HG02885 (cell line): ENCODE measurements around the gene PTCHD1.

Experiments
- ATAC-seq: cut with Tn5 transposase; IDR thresholded peaks from one replicate; pipeline ENCODE4 v1.9.1; 2021; ENCODE audit warnings: mild to moderate bottlenecking; ENCODE audit not compliant: unreplicated experiment, poor library complexity

The PTCHD1 gene

GRCh38 chrX:23344238-23344903 lies 9.7 kb downstream of the PTCHD1 start:
- no peak for ATAC-seq

- no peak for ATAC-seq
Measured at GRCh38 chrX:23344904-23345271, 10.2 kb downstream of the PTCHD1 start.

- ATAC-seq = no peak
Measured at GRCh38 chrX:23356189-23356588, 21.5 kb downstream of the PTCHD1 start.

- no peak for ATAC-seq
Measured at GRCh38 chrX:23364416-23364815, 29.8 kb downstream of the PTCHD1 start.

GRCh38 chrX:23365541-23365940 lies 30.9 kb downstream of the PTCHD1 start:
- no peak for ATAC-seq

- no peak for ATAC-seq
Measured at GRCh38 chrX:23366914-23367313, 32.3 kb downstream of the PTCHD1 start.

GRCh38 chrX:23369027-23369426 lies 34.4 kb downstream of the PTCHD1 start:
- ATAC-seq = no peak

- no peak for ATAC-seq
Measured at GRCh38 chrX:23372220-23372902, 37.7 kb downstream of the PTCHD1 start.

GRCh38 chrX:23373129-23373804 lies 38.6 kb downstream of the PTCHD1 start:
- ATAC-seq = no peak

- ATAC-seq = no peak
Measured at GRCh38 chrX:23374291-23374690, 39.6 kb downstream of the PTCHD1 start.

GRCh38 chrX:23376581-23376980 lies 41.9 kb downstream of the PTCHD1 start:
- no peak for ATAC-seq

GRCh38 chrX:23380581-23380980 lies 45.9 kb downstream of the PTCHD1 start:
- no peak for ATAC-seq

- ATAC-seq = no peak
Measured at GRCh38 chrX:23381099-23382087, 46.7 kb downstream of the PTCHD1 start.

- ATAC-seq = no peak
Measured at GRCh38 chrX:23382572-23382971, 47.9 kb downstream of the PTCHD1 start.

- no peak for ATAC-seq
Measured at GRCh38 chrX:23383411-23383810, 48.8 kb downstream of the PTCHD1 start.

GRCh38 chrX:23385242-23385641 lies 50.6 kb downstream of the PTCHD1 start:
- no peak for ATAC-seq

GRCh38 chrX:23386260-23386659 lies 51.6 kb downstream of the PTCHD1 start:
- no peak for ATAC-seq

- ATAC-seq = no peak
Measured at GRCh38 chrX:23386726-23387125, 52.1 kb downstream of the PTCHD1 start.

GRCh38 chrX:23387550-23388184 lies 53.0 kb downstream of the PTCHD1 start:
- no peak for ATAC-seq

- ATAC-seq = no peak
Measured at GRCh38 chrX:23389196-23389792, 54.6 kb downstream of the PTCHD1 start.
